PFSK-1 (cell line): ENCODE results near the gene DST.

ENCODE experiments used
- POLR2AphosphoS5 ChIP-seq: IDR thresholded peaks from 2 replicates; pipeline ENCODE4 v1.6.1; 2012; ENCODE audit warnings: low read depth, mild to moderate bottlenecking, control low read depth, low read length, moderate library complexity
- TAF1 ChIP-seq: IDR thresholded peaks from 2 replicates; pipeline ENCODE4 v1.6.1; 2012; ENCODE audit warnings: low read length, control low read depth, borderline replicate concordance; ENCODE audit not compliant: insufficient read depth

DNA sequence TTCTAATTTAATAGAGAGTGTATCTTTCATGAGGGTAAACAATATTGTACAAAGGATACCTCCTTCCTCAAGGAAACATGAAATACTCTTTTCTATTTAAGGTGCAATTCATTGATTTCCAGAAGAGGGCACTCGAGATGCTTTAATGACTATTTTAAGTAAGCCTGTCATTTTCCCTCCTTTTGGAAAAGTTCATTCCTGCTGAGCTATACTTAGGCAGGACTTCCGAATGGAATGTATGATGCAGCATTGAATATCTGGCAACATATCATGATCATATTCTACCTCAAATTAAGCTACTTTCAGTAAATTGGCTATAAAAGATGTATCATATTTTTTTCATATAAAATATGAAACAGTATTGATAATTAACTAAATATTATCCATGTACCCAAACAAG is 5.0 kb downstream of the DST start:
- TF ChIP-seq POLR2AphosphoS5 (no peak), TAF1 (no peak)
